Right atrium auricular region (tissue), 2 donors: Measurements from ENCODE around the gene TPMT. TPM values are rescaled to one million over a fixed set of nuclear protein-coding genes. Genes with fewer than 3 reads are reported as not detected.

Experiments
- DNase-seq: peaks from one replicate; pipeline ENCODE4 v3.0.0-alpha.2; 2019; ENCODE audit warnings: low spot score
- H3K27ac ChIP-seq, 2 donors: fragments of 200-600 bp; sonication (generic); 1 replicate in 1 of 2; 2 replicates in 1 of 2; pipeline ENCODE4 v1.5.1; 2016 to 2019
- H3K27me3 ChIP-seq, 2 donors: fragments of 200-600 bp; sonication (generic); one replicate each; pipeline versions ENCODE4 v1.5.1 to v1.6.0; 2017 to 2019
- H3K36me3 ChIP-seq: fragments of 200-600 bp; sonication (generic); one replicate; pipeline ENCODE4 v1.5.1; 2016
- H3K4me1 ChIP-seq, 2 donors: fragments of 200-600 bp; sonication (generic); one replicate each; pipeline versions ENCODE4 v1.5.1 to v1.6.0; 2017 to 2019
- H3K4me3 ChIP-seq, 2 donors: fragments of 200-600 bp; sonication (generic); 1 replicate in 1 of 2; 2 replicates in 1 of 2; pipeline ENCODE4 v1.5.1; 2017 to 2019; ENCODE audit warnings: mild to moderate bottlenecking in 1 of 2, moderate library complexity in 1 of 2
- H3K9me3 ChIP-seq, 2 donors: fragments of 200-600 bp; sonication (generic); one replicate each; pipeline ENCODE4 v1.5.1; 2019
- CTCF ChIP-seq, 2 donors: fragments of 200-600 bp; sonication (generic); IDR thresholded peaks; one replicate each; pipeline ENCODE4 v1.5.1; 2019; ENCODE audit warnings: antibody characterized with exemption in 2 of 2
- total RNA-seq, 2 donors: library from RNA; depleted of rRNA; stranded (reverse); fragments of >200 nt; gene quantifications; one replicate each; pipeline ENCODE4 v1.1.0, GENCODE V29; 2016

Gene TPMT
- total RNA-seq, 2 donors from 2014 or later = 9.0 to 18.4 TPM

- TF ChIP-seq CTCF (IDR thresholded peaks at IDR 0.05) = no peak
- no peak overlapping the region for H3K27ac ChIP-seq
- H3K27me3 ChIP-seq = no peaks in the 10 kb centered on the region
- H3K4me3 ChIP-seq = no peak overlapping the region
- peaks cover 0 to 8% of the 10 kb centered on the region in 2 donors for H3K9me3 ChIP-seq
- H3K36me3 ChIP-seq = peaks cover 44% of the 10 kb centered on the region
- DNase-seq = no peak
- no peaks in the 10 kb centered on the region for H3K4me1 ChIP-seq
Observed at GRCh38 chr6:18166312-18167036, 11.6 kb upstream of the TPMT start.

GRCh38 chr6:18165751-18166150, 10.9 kb upstream of the TPMT start:
- no peaks in the 10 kb centered on the region for H3K27me3 ChIP-seq
- peaks cover 0 to 8% of the 10 kb centered on the region in 2 donors for H3K9me3 ChIP-seq
- TF ChIP-seq CTCF (IDR thresholded peaks at IDR 0.05) = no peak
- no peak overlapping the region for H3K4me3 ChIP-seq
- no peak for DNase-seq
- H3K4me1 ChIP-seq = no peaks in the 10 kb centered on the region
- no peak overlapping the region for H3K27ac ChIP-seq
- peaks cover 49% of the 10 kb centered on the region for H3K36me3 ChIP-seq

- Histone ChIP-seq H3K9me3 (no peaks in the 10 kb centered on the region), H3K4me1 (no peaks in the 10 kb centered on the region), H3K36me3 (peaks cover 44% of the 10 kb centered on the region), H3K27me3 (no peaks in the 10 kb centered on the region), H3K4me3 (no peak overlapping the region), H3K27ac (no peak overlapping the region)
- TF ChIP-seq CTCF (IDR thresholded peaks at IDR 0.05) = no peak
- DNase-seq = no peak
Observed at GRCh38 chr6:18162401-18162800, 7.5 kb upstream of the TPMT start.

- H3K36me3 ChIP-seq = peaks cover 36% of the 10 kb centered on the region
- no peaks in the 10 kb centered on the region for H3K4me1 ChIP-seq
- no peak for TF ChIP-seq CTCF (IDR thresholded peaks at IDR 0.05)
- no peaks in the 10 kb centered on the region for H3K27me3 ChIP-seq
- DNase-seq = no peak
- H3K4me3 ChIP-seq = no peak overlapping the region
- no peaks in the 10 kb centered on the region for H3K9me3 ChIP-seq
- no peak overlapping the region for H3K27ac ChIP-seq
Observed at GRCh38 chr6:18161431-18161830, 6.6 kb upstream of the TPMT start.

GRCh38 chr6:18160911-18161310, 6.0 kb upstream of the TPMT start:
- Histone ChIP-seq H3K4me1 (peaks cover 0 to 5% of the 10 kb centered on the region in 2 donors), H3K27ac (no peak overlapping the region), H3K27me3 (no peaks in the 10 kb centered on the region), H3K9me3 (no peaks in the 10 kb centered on the region), H3K36me3 (peaks cover 30% of the 10 kb centered on the region), H3K4me3 (no peak overlapping the region)
- TF ChIP-seq CTCF (IDR thresholded peaks at IDR 0.05) = no peak
- no peak for DNase-seq
